Uterus (tissue), 2 donors: Measurements from ENCODE around the gene ZNF726.

ENCODE experiments used
- POLR2A ChIP-seq, 2 donors: fragments of 450-650 bp; IDR thresholded peaks; one replicate each; pipeline ENCODE4 v1.6.1; 2016; ENCODE audit warnings: antibody characterized with exemption in 2 of 2, mild to moderate bottlenecking in 1 of 2, moderate library complexity in 1 of 2
- TF ChIP-seq, protein P1 (sequence below), 4 experiments: fragments of 200-600 bp in 2 of 4; fragments of 450-650 bp in 2 of 4; sonication (generic) in 2 of 4; IDR thresholded peaks; one replicate each; pipeline ENCODE4 v1.5.1; 2016 to 2019; ENCODE audit warnings: antibody characterized with exemption in 4 of 4, mild to moderate bottlenecking in 2 of 4, moderate library complexity in 1 of 4

DNA sequence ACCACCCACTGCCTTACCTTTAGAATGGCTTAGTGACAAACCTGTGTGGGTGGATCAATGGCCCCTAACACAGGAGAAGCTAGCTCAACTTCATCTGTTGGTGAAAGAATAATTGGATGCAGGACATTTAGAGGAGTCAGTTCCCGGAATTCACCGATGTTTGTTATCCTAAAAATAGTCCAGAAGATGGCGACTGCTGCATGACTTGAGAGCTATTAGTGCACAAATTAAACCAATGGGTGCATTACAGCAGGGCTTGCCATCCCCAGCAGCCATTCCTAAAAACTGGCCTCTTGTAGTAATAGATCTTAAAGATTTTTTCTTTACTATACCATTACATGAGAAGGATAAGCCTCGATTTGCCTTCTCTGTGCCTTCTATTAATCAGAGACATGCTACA lies 46.8 kb upstream of the ZNF726 start:
- TF ChIP-seq, protein P1, sequence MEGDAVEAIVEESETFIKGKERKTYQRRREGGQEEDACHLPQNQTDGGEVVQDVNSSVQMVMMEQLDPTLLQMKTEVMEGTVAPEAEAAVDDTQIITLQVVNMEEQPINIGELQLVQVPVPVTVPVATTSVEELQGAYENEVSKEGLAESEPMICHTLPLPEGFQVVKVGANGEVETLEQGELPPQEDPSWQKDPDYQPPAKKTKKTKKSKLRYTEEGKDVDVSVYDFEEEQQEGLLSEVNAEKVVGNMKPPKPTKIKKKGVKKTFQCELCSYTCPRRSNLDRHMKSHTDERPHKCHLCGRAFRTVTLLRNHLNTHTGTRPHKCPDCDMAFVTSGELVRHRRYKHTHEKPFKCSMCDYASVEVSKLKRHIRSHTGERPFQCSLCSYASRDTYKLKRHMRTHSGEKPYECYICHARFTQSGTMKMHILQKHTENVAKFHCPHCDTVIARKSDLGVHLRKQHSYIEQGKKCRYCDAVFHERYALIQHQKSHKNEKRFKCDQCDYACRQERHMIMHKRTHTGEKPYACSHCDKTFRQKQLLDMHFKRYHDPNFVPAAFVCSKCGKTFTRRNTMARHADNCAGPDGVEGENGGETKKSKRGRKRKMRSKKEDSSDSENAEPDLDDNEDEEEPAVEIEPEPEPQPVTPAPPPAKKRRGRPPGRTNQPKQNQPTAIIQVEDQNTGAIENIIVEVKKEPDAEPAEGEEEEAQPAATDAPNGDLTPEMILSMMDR (IDR thresholded peaks at IDR 0.05), result no peak
- no peak for TF ChIP-seq POLR2A (IDR thresholded peaks at IDR 0.05)
